GOT3 (cell line): Measurements from ENCODE around the gene CIRBP.

Source experiments
- DNase-seq: peaks from one replicate; lab custom pipeline; 2025; ENCODE audit warnings: mixed read lengths; lab: John Stamatoyannopoulos, UW

CIRBP gene

GRCh38 chr19:1269065-1269477 is at the start of gene CIRBP:
CIRBP (plus strand) TSS chr19:1269332; CDS start chr19:1270934, 1,602 bp downstream.
- peak; percentile 97 for DNase-seq

DNA sequence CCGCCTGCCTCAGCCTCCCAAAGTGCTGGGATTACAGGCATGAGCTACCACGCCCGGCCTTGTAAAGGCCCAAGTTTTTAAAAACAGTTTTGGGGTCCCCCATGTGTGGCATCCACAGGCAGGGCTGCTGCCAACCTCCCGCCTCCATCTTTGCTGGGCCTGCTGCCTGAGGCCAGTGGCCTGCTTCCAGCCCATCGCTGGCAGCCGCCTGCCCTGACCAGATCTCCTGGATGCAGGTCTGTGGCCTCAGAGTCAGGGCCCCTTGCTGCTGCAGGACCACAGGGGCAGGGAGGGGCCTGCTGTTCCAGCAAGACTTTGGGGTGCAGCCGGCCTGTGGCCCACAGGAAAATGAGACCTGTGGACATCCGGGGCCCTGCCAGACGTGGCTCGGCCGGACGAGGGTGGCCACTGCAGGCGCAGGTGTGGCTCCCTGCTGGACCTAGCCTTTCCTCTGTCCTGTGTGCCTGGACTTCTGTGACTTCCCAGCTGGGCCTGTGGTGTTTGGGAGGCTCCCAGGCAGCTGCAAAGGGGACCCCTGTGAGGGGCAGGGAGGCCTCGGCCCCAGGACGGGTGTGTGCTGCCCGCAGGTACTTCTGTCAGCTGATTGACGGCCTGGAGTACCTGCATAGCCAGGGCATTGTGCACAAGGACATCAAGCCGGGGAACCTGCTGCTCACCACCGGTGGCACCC is 49.2 kb upstream of the CIRBP start:
- no peak for DNase-seq

GRCh38 chr19:1220477-1220930 is 48.6 kb upstream of the CIRBP start:
- no peak for DNase-seq

DNA sequence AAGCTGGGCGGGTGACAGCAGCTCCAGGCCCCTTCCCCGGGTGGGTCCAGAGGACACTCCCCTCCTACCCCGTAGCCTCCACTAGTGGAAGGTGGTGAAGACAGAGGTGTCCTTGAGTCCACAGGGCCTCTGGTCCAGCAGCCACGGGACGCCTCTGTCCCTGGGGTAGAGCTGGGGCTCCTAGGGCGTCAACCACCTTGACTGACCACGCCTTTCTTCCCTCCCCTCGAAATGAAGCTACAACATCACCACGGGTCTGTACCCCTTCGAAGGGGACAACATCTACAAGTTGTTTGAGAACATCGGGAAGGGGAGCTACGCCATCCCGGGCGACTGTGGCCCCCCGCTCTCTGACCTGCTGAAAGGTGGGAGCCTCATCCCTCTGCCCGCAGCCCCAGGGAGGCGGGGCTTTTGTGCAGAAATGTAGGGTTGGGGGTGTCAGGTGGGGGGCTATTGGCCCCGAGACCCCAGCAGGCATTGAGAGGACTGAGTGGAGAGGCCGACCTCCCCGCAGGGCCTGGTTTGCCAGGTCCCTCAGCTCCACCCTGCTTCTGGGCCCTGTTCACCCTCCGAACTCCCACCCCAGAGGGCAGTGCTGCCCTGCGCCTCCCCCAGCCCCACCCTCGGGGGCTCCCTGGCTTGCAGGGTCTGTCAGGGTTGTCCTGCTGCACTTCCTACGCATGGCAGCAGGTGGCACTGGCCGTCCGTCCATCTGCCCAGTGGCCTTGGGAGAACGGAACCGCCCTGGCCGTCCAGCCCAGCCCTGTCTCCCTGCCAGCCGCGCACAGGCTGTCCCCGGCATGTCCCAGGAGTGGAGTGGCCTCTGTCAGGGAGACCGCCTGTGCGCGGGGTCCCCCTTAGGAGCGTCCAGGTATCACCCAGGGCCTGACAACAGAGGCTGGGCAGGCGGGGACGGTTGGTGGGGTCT is 47.9 kb upstream of the CIRBP start:
- no peak for DNase-seq

- no peak for DNase-seq
Observed at GRCh38 chr19:1221904-1222255, 47.3 kb upstream of the CIRBP start.

- DNase-seq: no peak
Observed at GRCh38 chr19:1222394-1222793, 46.7 kb upstream of the CIRBP start.

DNA sequence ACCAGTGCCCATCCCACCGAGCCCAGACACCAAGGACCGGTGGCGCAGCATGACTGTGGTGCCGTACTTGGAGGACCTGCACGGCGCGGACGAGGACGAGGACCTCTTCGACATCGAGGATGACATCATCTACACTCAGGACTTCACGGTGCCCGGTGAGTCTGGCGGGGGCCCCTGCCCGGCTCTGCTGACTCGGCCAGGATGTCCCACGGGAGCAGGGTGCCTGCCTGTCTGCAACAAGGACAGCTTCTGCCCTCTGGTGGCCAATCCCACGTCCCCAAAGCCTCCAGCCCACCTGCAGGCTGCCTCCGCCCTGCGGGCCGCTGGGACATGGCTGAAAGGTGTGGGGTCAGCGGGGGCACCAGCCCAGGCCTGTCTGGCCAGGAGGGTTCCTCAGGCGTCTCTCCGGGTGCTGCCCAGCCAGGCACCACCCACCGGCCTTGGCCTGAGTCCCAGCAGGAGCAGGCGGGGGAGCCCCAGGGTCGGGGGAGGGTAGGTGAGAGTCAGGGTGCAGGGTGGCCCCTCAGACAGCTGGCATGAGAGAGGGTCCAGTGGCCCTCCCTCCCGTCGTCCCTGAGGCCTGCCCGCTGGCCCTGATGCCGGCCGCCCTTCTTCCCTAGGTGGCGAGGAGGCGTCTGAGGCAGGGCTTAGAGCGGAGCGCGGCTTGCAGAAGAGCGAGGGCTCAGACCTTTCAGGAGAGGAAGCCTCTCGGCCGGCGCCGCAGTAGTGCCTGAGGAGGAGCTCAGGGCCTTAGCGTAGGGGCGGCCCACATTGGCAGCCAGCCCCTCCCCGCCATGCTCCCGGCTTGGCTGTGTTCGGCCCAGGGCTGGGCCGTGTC is 45.9 kb upstream of the CIRBP start:
- DNase-seq: no peak

GRCh38 chr19:1224047-1224825 is 44.9 kb upstream of the CIRBP start:
- no peak for DNase-seq

DNA sequence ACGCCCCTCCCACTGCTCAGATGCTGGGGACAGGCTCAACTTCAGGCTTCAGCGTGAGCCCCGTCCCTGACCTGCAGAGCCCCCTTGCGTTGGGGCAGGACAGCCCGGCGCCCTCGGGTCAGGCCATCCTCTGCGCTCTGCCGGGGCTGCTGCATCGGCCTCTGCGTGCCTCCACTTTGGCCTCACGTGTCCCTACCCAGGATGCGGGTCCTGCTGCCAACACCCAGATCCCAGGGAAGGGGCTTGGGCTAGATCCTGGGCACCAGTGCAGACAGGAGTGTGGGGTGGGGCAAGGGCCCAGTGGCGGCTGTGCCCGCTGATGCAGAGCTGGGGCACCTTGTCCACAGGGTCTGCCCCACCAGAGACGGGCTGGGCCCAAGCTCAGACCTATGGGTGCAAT is 44.3 kb upstream of the CIRBP start:
- DNase-seq: no peak

GRCh38 chr19:1225440-1226226 is 43.5 kb upstream of the CIRBP start:
- DNase-seq: no peak

DNA sequence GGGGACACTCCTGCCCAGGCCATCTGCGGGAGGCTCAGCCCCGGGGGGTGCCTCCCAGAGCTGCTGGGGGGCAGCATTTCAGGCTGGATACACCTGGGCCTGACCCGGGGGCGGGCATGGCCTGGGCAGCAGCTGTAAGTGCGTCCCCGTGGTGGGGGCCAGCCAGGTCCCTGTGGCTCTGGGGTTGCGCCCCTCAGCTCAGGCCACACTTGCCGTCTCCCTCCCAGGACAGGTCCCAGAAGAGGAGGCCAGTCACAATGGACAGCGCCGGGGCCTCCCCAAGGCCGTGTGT is 43.0 kb upstream of the CIRBP start:
- no peak for DNase-seq

- no peak for DNase-seq
Observed at GRCh38 chr19:1226522-1227303, 42.4 kb upstream of the CIRBP start.

DNA sequence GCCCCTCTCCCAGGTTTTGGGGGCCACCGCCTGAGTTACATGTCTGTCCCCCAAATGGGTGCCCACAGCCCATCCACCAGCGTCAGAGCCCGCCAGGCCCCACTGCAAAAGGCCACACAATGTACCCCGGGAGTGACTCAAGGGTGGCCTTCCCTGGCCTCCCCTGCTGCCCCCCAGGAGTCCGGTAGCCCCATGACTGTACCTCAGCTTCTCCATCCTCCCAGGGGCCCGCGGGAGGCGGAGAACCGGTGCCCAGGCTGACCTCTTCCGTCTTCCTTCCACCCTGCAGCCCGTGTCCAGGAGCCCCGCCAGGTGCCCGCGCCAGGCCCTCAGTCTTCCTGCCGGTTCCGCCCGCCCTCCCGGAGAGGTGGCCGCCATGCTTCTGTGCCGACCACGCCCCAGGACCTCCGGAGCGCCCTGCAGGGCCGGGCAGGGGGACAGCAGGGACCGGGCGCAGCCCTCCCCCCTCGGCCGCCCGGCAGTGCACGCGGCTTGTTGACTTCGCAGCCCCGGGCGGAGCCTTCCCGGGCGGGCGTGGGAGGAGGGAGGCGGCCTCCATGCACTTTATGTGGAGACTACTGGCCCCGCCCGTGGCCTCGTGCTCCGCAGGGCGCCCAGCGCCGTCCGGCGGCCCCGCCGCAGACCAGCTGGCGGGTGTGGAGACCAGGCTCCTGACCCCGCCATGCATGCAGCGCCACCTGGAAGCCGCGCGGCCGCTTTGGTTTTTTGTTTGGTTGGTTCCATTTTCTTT is 41.7 kb upstream of the CIRBP start:
- DNase-seq: no peak

DNA sequence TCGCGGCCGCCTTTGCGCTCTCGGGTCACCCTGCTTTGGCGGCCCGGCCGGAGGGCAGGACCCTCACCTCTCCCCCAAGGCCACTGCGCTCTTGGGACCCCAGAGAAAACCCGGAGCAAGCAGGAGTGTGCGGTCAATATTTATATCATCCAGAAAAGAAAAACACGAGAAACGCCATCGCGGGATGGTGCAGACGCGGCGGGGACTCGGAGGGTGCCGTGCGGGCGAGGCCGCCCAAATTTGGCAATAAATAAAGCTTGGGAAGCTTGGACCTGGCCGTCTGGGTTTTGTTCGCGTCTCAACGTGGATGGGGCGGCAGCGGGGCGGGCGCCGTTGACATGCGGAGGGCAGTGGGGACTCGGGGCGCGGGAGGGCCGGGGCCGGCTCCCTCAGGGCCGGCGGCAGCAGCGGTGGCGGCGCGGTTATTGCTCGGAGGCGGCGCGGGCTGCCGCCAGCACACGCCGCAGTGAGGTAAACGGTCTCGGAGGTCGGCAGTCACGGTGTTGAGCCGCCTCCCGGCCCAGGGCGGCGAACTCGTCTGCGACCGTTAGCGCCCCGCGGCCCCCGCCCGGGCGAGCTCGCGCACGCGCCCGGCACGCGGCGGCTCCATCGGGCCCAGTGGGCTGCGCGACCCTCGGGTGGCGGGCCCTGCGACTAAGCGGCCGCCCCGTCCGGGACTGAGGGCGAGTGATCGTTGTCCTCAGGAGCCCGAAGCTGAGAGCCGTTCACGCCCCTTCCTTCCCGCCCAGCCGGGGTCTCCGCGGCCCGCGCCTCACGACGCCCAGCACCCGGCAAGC is 40.8 kb upstream of the CIRBP start:
- no peak for DNase-seq

DNA sequence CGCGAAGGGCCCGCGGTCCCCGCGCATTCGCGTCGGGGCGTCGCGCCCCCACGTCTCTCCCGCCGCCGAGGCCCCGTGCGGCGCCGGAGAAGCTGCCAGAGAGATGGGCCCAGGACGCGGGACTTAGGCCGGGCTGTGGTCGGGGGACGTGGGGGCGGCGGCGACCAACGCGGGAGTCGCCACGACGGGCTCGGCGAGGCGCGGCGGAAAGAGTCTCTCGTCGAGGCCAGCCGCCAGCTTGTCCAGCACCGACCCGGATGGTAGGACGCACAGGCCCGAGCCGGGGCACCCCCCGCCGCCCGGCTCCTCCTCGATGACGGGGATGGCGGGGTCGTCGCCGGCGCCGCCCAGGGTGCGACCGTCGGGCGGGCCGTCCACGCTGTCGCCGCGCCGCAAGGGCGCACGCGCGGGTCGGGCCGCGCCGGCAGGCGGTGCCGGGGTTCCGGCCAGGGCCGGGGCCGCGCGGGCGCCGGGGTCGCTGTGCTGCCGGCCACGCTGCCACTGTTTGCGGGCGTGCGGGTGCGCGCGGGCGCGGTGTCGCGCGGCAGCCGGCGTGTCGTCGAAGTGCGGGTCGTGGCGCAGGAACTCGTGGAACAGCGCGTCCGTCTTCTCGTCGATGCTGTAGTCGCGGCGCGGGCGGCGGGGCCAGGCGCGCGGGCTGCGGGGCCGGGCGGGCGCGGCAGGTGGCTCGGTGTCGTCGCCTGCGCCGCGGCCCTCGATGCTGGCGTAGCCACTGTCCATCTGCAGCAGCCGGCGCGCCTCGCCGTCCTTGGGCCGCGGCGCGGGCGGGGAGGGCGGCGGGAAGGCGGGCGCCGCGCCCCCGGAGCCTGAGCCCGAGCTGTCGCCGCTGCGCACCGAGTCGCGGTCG is 39.8 kb upstream of the CIRBP start:
- no peak for DNase-seq

DNA sequence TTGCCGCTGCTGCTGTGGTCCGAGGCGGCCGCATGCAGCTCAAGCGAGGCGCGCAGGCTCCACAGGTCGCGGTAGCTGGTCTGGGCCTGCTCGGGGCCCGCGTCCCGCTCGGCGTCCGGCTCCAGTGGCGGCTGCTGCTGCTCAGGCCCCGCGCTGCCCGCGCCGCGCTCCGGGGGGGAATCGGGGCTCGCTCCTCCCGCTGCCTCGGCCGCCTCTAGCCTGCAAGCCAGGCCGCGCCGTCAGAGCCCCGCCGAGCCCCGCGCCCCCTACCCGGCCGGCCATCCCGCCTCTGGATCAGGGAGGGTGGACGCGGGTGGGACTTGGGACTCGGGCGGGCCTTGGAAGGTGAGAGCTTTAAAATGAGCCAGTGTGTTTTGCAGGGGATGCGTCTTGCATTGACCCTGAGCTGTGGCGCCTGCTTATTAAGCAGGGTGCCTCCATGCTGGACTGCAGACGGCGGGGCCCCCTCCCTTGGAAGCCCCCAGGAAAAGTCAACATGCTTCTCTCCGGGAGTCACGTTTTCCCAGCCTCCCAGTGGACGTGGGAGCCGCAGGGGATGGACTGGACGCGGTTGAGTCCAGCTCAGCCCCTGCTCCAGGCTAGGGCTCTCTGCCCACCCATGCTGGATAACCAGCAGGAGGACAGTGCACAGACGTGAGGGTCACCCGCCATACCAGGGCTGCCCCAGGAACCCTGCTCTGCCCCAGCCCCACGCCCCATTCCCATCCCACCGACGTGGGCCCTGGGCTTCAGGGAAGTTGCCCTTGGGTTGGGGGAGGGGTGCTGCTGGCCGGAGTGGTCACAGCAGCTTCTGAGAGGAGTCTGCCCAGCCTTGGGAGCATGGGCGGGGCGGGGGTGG is 39.0 kb upstream of the CIRBP start:
- no peak for DNase-seq
